BJ (cell line): ENCODE measurements around the gene PLPP7. TPM values are rescaled to one million over a fixed set of nuclear protein-coding genes. Genes with fewer than 3 reads are reported as not detected.

ENCODE experiments used
- CTCF ChIA-PET: fragments of 350-600 bp; formaldehyde crosslinking; extraction: SDS; loops from one replicate; lab custom pipeline; 2021; ENCODE audit warnings: antibody characterized with exemption, inconsistent platforms; lab: Yijun Ruan, JAX
- POLR2A ChIA-PET: fragments of 300-600 bp; sonication (Branson Sonifier 250); formaldehyde crosslinking; extraction: SDS; loops from one replicate; lab custom pipeline; 2021; ENCODE audit warnings: antibody characterized with exemption; lab: Charles Lee
- DNase-seq: peaks from one replicate; pipeline ENCODE4 v3.0.0-alpha.2; 2011; ENCODE audit warnings: low read depth
- H3K27me3 ChIP-seq: 2 replicates; pipeline ENCODE4 v1.6.0; 2011; ENCODE audit warnings: low read length; ENCODE audit not compliant: control insufficient read depth, insufficient read depth
- H3K36me3 ChIP-seq: 2 replicates; pipeline ENCODE4 v1.5.1; 2011; ENCODE audit warnings: low read length; ENCODE audit not compliant: control insufficient read depth, insufficient read depth
- H3K4me3 ChIP-seq: 2 replicates; pipeline ENCODE4 v1.5.1; 2011; ENCODE audit warnings: low read depth, mild to moderate bottlenecking, control low read depth, low read length
- polyA plus RNA-seq: library from polyadenylated mRNA; depleted of rRNA; stranded (reverse); fragments of >200 nt; gene quantifications from 2 replicates; pipeline ENCODE4 v1.2.3, GENCODE V29; 2011
- TF ChIP-seq, protein P1 (sequence below): IDR thresholded peaks from 2 replicates; pipeline ENCODE4 v1.5.1; 2011; ENCODE audit warnings: low read depth, mild to moderate bottlenecking, control low read depth, inconsistent platforms, low read length, moderate library complexity; ENCODE audit not compliant: insufficient read depth

The PLPP7 gene
- polyA plus RNA-seq, 1 experiment: 3.9 TPM

DNA sequence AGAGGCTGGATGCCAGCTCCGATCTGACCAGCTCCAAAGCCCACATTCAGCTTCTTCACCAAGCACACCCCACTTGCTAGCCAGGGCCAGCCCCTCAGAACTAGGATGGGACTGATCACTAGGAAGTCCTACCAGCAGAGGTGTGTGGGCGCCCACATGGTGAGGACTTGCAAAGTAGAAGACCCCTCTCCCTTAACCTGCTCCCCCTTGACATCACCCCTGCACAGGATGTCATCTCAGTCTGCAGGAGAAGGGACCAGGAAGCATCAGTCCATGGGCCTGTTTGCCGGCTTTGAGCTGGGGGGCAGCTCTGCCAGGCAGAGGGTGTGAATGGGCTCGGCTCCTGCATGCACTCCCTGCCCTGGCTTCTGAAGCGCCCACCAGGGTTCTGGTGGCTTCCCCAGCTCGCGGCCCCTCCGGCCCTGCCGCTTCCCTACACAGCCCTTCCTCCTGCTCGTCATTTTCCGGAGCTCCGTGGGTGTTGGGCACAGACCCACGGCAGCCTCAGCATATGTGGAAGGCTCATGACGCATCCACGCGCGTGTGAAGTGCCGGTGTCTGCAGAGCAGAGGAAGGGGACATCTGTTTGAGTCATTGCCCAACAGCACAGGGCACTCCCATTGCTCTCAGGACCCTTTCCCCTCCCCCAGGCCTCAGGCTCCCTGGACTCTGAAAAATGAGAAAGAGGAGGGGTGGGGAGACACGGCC lies 9.5 kb upstream of the PLPP7 start:
- ChIA-PET POLR2A (no interaction called here), CTCF (interaction anchor here (0.8 kb wide), 1 partner anchor 13 kb away, joined by 4 read pairs; no protein-coding TSS in a partner anchor)
- no peak overlapping the region for H3K4me3 ChIP-seq
- no peak for DNase-seq
- TF ChIP-seq, protein P1, sequence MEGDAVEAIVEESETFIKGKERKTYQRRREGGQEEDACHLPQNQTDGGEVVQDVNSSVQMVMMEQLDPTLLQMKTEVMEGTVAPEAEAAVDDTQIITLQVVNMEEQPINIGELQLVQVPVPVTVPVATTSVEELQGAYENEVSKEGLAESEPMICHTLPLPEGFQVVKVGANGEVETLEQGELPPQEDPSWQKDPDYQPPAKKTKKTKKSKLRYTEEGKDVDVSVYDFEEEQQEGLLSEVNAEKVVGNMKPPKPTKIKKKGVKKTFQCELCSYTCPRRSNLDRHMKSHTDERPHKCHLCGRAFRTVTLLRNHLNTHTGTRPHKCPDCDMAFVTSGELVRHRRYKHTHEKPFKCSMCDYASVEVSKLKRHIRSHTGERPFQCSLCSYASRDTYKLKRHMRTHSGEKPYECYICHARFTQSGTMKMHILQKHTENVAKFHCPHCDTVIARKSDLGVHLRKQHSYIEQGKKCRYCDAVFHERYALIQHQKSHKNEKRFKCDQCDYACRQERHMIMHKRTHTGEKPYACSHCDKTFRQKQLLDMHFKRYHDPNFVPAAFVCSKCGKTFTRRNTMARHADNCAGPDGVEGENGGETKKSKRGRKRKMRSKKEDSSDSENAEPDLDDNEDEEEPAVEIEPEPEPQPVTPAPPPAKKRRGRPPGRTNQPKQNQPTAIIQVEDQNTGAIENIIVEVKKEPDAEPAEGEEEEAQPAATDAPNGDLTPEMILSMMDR: no peak
- H3K36me3 ChIP-seq: no peaks in the 10 kb centered on the region
- H3K27me3 ChIP-seq: peaks cover 29% of the 10 kb centered on the region

DNA sequence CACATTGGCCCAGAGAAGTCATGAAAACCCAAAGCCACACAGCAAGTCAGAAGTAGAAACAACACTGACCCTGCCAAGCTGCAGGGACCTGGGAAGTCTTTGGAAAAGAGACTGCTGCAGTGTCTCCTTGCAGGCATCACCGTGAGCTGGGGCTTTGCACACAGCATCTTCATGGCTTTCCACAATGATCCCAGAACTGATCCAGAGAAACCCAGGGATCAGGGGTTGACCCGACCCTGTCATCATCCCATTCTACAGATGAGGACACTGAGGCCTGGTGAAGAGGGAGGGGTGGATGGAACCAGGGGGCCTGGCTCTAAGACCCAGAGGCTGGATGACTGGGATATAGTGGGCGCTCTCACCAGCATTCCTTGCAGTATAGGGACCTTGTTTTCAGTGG lies 8.9 kb upstream of the PLPP7 start:
- no peak for DNase-seq
- TF ChIP-seq, protein P1: no peak
- H3K36me3 ChIP-seq: no peaks in the 10 kb centered on the region
- ChIA-PET POLR2A (no interaction called here), CTCF (interaction anchor here (0.8 kb wide), 1 partner anchor 12 kb away, joined by 4 read pairs; no protein-coding TSS in a partner anchor)
- H3K4me3 ChIP-seq: no peak overlapping the region
- peaks cover 29% of the 10 kb centered on the region for H3K27me3 ChIP-seq

DNA sequence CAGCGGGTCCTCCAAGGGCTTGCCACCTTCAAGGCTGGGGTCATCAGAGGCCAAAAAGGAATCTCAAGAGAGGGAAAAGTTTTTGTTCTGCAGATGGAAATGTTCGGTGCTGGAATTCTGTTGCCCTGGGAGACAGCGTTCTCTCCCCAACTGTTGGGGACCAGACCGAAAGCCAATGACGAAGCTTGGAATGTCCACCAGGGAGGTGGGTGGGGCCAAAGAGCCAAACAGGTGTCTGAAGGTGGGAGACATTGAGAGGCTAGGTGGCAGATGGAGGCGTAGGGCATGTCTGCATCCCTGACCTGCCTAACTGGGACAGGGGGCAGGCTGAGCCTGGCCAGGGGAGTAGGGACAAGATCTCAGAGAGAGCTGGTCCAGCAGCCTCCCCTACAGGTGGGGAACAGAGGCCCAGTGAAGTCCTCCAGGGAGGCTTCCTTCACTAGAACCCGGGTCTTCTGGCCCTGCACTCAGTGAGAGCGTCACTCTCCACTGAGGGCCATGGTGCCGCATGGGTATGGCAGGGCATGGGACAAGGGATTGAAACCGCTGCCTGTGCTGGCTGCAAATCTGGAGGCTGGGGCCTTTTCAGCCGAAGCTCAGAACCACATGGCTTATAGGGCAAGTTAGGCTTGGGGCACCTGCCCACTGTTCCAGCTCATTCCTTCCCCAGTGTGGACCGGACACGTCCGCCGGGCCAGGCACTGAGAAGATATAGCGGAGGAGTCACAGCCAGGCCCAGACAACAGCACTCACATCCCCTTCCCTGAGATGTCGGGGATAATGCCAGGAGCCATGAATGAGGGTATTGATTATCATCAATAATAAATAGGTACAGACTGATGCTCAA lies 8.2 kb upstream of the PLPP7 start:
- POLR2A ChIA-PET: no interaction called here
- no peak overlapping the region for H3K4me3 ChIP-seq
- CTCF ChIA-PET: no interaction called here

DNA sequence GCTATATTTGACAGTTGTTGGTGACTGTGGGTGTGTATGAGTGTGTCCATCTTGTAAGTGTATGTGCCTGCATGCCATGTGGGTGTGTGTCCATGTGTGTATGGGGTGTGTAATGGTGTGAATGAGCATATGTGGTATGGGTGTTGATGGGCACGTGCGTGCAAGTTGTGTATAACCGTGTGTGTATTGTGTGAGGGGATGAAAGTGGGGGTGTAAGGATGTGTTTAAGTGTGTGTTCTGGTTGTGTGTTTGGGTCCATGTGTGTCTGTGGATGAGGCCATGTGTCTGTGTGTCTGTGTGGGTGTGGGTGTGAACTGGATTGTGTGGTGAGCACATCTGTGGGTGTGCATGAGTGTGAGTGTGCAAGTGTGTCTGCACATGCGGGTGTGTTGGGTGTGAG lies 7.3 kb upstream of the PLPP7 start:
- ChIA-PET CTCF (no interaction called here), POLR2A (no interaction called here)
- H3K36me3 ChIP-seq: no peaks in the 10 kb centered on the region
- DNase-seq: no peak
- peaks cover 25% of the 10 kb centered on the region for H3K27me3 ChIP-seq
- H3K4me3 ChIP-seq: no peak overlapping the region
- TF ChIP-seq, protein P1: no peak

More for the DNA sequence above, 8.2 kb upstream of the PLPP7 start:
- Histone ChIP-seq H3K27me3 (peaks cover 26% of the 10 kb centered on the region), H3K36me3 (no peaks in the 10 kb centered on the region)
- TF ChIP-seq, protein P1: no peak
- DNase-seq: no peak
